ENCODE data around the gene DEXI. TPM values are rescaled to one million over a fixed set of nuclear protein-coding genes. Genes with fewer than 3 reads are reported as not detected.
"Not testable (repeated sequence)": the region's sequence is repeated elsewhere in the genome, so short reads cannot be mapped to it uniquely, and the experiment has no call there.

Gene DEXI
- total and polyA plus RNA-seq, 2 experiments from 2014 or later: 42.1 to 101 TPM

DNA sequence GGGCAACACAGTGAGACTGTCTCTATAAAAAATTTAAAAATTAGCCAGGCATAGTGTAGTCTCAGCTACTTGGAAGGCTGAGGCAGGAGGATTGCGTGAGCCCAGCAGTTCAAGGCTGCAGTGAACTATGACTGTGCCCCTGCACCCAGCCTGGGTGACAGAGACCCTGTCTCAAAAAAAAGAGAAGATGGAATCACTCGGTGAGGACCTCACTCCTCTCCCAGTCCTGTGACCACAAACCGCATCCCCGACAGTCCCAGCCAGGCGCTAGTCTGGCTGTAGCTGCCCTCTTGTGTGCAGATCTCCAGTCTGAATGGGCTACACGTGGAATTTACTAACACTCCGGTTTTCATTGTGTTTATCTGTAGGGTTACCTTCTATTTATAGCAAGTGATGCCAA, 11.1 kb downstream of the DEXI start:
- Histone ChIP-seq H2AFZ (no peak overlapping the region), H3K27me3 (replicated peaks; ENCODE audit: insufficient read depth) (no peaks in the 10 kb centered on the region), H4K20me1 (ENCODE audit: insufficient read depth) (peaks cover 6% of the 10 kb centered on the region; the same call in 1 of the 2 replicates), H3K36me3 (ENCODE audit: low read depth) (no peaks in the 10 kb centered on the region), H3K4me2 (ENCODE audit: unreplicated experiment) (no peak overlapping the region), H3K4me1 (ENCODE audit: insufficient read depth) (0 out of 2 replicates have a peak, but pooled peaks cover 7% of the 10 kb centered on the region), H3K9ac (no peak overlapping the region), H3K4me3 (no peak overlapping the region), H3F3A (ENCODE audit: insufficient read depth) (no peaks in the 10 kb centered on the region), H3K79me2 (ENCODE audit: insufficient read depth) (peaks cover 59% of the 10 kb centered on the region), H3K9me2 (ENCODE audit: insufficient read depth) (no peaks in the 10 kb centered on the region), H3K27ac (no peak overlapping the region), H3K9me3 (ENCODE audit: low read depth) (no peaks in the 10 kb centered on the region)
- in situ Hi-C loops (cut with MboI): no loop called here
- WGBS, 2 experiments (ENCODE audit: low coverage in 1 of 2, low lambda C conversion rate in 2 of 2, missing lambda C conversion rate in 2 of 2): 86% methylated on average over 7 of the region's 7 CpGs
- TF ChIP-seq EZH2phosphoT487 (IDR thresholded peaks at IDR 0.05; ENCODE audit: insufficient read depth, low read depth) (no peak), EZH2 (IDR thresholded peaks at IDR 0.05; ENCODE audit: insufficient read depth, poor library complexity, severe bottlenecking) (no peak)
- DNase-seq: no peak

DNA sequence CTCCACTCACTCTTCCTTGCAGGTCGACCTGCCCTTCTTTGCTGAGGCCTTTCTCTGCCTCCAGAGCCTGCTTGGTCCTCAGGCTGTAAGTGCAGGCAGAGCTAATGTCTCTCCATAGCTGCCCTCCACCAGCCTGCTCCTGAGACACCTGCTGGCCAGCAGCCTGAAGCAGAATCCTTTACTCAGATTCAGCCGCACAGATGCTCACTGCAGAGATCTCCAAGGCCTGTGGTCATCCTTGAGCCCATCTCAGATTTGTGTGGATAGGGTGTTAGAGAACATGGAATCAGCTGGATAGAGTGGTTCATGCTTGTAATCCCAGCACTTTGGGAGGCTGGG, 11.5 kb downstream of the DEXI start:
- no peaks in the 10 kb centered on the region for H3K9me3 ChIP-seq (ENCODE audit: low read depth)
- H2AFZ ChIP-seq: no peak overlapping the region
- H3K4me1 ChIP-seq (ENCODE audit: insufficient read depth): 0 out of 2 replicates have a peak, but pooled peaks cover 4% of the 10 kb centered on the region
- peaks cover 55% of the 10 kb centered on the region for H3K79me2 ChIP-seq (ENCODE audit: insufficient read depth)
- H3K4me3 ChIP-seq: no peak overlapping the region
- H3K27me3 ChIP-seq (replicated peaks; ENCODE audit: insufficient read depth): no peaks in the 10 kb centered on the region
- no peak for TF ChIP-seq EZH2 (IDR thresholded peaks at IDR 0.05; ENCODE audit: insufficient read depth, poor library complexity, severe bottlenecking)
- TF ChIP-seq EZH2phosphoT487 (IDR thresholded peaks at IDR 0.05; ENCODE audit: insufficient read depth, low read depth): no peak
- peaks cover 3% of the 10 kb centered on the region; the same call in 1 of the 2 replicates for H4K20me1 ChIP-seq (ENCODE audit: insufficient read depth)
- no peak overlapping the region for H3K4me2 ChIP-seq (ENCODE audit: unreplicated experiment)
- no peak overlapping the region for H3K27ac ChIP-seq
- no peak for DNase-seq
- no peaks in the 10 kb centered on the region for H3K9me2 ChIP-seq (ENCODE audit: insufficient read depth)
- no peaks in the 10 kb centered on the region for H3K36me3 ChIP-seq (ENCODE audit: low read depth)
- H3F3A ChIP-seq (ENCODE audit: insufficient read depth): no peaks in the 10 kb centered on the region
- 75 to 85% methylated on average over 2 of the region's 2 CpGs for WGBS, 2 experiments (ENCODE audit: low coverage in 1 of 2, low lambda C conversion rate in 2 of 2, missing lambda C conversion rate in 2 of 2)
- in situ Hi-C loops (cut with MboI): no loop called here
- no peak overlapping the region for H3K9ac ChIP-seq

DNA sequence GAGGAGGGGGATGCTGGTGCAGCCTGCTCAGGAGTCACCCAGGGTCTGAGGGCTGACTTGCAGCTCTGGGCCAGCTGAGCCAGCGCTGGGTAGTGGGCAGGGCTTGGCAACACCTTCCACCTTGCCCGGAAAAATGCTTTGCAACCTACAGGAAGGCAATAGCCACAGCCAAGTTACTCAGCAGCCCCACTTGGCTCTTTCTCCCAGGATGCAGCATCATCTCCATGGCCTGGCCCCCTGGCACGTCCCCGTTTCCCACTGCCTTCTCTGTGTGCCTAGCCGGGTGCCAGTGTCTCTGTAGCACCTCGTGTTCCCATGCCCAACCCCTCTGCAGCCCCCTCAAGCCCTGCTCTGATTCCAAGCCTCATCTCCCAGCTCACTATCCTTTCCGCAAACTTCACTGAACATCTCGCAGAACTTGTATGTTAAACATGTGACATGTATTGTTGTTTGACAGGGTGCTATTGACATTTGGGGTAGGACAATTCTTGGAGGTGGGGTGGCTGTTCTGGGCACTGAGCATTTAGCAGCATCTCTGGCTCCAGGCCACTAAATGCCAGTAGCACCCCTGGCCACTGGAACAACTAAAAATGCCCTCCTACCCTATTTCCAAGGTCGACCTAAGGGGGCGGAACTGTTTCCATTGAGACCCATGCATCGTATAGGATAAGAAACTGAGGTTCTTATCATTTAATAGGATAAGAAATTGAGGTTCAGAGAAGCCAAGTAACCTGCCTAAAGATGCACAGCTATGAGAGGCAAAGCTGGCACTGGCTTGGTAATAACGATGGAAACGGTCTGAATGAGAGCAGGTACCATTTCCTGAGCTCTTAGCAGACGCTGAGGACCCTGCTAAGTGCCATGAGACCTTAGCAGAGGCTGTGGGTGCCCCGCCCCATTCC, 12.2 kb downstream of the DEXI start:
- no peaks in the 10 kb centered on the region for H3K9me2 ChIP-seq (ENCODE audit: insufficient read depth)
- no peaks in the 10 kb centered on the region for H3K9me3 ChIP-seq (ENCODE audit: low read depth)
- H3K27ac ChIP-seq: no peak overlapping the region
- peaks cover 48% of the 10 kb centered on the region for H3K79me2 ChIP-seq (ENCODE audit: insufficient read depth)
- TF ChIP-seq EZH2 (IDR thresholded peaks at IDR 0.05; ENCODE audit: insufficient read depth, poor library complexity, severe bottlenecking): no peak
- no peak for TF ChIP-seq EZH2phosphoT487 (IDR thresholded peaks at IDR 0.05; ENCODE audit: insufficient read depth, low read depth)
- H3K9ac ChIP-seq: no peak overlapping the region
- no peaks in the 10 kb centered on the region for H3K27me3 ChIP-seq (replicated peaks; ENCODE audit: insufficient read depth)
- no peak overlapping the region for H3K4me2 ChIP-seq (ENCODE audit: unreplicated experiment)
- no peaks in the 10 kb centered on the region for H3F3A ChIP-seq (ENCODE audit: insufficient read depth)
- H4K20me1 ChIP-seq (ENCODE audit: insufficient read depth): no peaks in the 10 kb centered on the region; the same call in 1 of the 2 replicates
- WGBS, 2 experiments (ENCODE audit: low coverage in 1 of 2, low lambda C conversion rate in 2 of 2, missing lambda C conversion rate in 2 of 2): 59 to 61% methylated on average over 14 to 15 of the region's 15 CpGs
- DNase-seq: peak; percentile 51
- no peaks in the 10 kb centered on the region for H3K36me3 ChIP-seq (ENCODE audit: low read depth)
- H3K4me3 ChIP-seq: no peak overlapping the region
- H2AFZ ChIP-seq: no peak overlapping the region
- H3K4me1 ChIP-seq (ENCODE audit: insufficient read depth): no peaks in the 10 kb centered on the region
- in situ Hi-C loops (cut with MboI): no loop called here

- H3K4me1 ChIP-seq (ENCODE audit: insufficient read depth); H3K4me3 ChIP-seq; H3K9me2 ChIP-seq (ENCODE audit: insufficient read depth); H3K9me3 ChIP-seq (ENCODE audit: low read depth); in situ Hi-C loops (cut with MboI); DNase-seq; H2AFZ ChIP-seq; H3F3A ChIP-seq (ENCODE audit: insufficient read depth); H3K9ac ChIP-seq; H4K20me1 ChIP-seq (ENCODE audit: insufficient read depth); H3K36me3 ChIP-seq (ENCODE audit: low read depth); H3K27ac ChIP-seq; H3K27me3 ChIP-seq (replicated peaks; ENCODE audit: insufficient read depth); H3K4me2 ChIP-seq (ENCODE audit: unreplicated experiment): not testable (repeated sequence)
- H3K79me2 ChIP-seq (ENCODE audit: insufficient read depth): peaks cover 38% of the 10 kb centered on the region
- WGBS, 2 experiments (ENCODE audit: low coverage in 1 of 2, low lambda C conversion rate in 2 of 2, missing lambda C conversion rate in 2 of 2): 86 to 89% methylated on average over 12 of the region's 12 CpGs
Measured at GRCh38 chr16:10929097-10929496, 13.2 kb downstream of the DEXI start.

Measured in GM23248 (cell line).